Calu3 (cell line): ENCODE results near the gene B3GALNT2. TPM values are rescaled to one million over a fixed set of nuclear protein-coding genes. Genes with fewer than 3 reads are reported as not detected.

Experiments
- BruUV-seq: library from RNA; stranded (reverse); fragments of 400-500 nt; replicated peaks from 2 replicates; lab custom pipeline; 2021; lab: Mats Ljungman, UMichigan
- CTCF ChIA-PET: fragments of 300-600 bp; sonication (Branson Sonifier 250); formaldehyde crosslinking; loops from one replicate; lab custom pipeline; 2022; ENCODE audit warnings: antibody characterized with exemption; lab: Charles Lee
- DNase-seq: peaks from one replicate; pipeline ENCODE4 v3.0.0; 2022
- H3K27ac Mint-ChIP-seq: one replicate; pipeline ENCODE4 v1.8.0; 2022; ENCODE audit warnings: mixed read lengths; ENCODE audit not compliant: unreplicated experiment
- H3K27me3 Mint-ChIP-seq: one replicate; pipeline ENCODE4 v1.8.0; 2022; ENCODE audit warnings: mixed read lengths; ENCODE audit not compliant: unreplicated experiment
- H3K36me3 Mint-ChIP-seq: one replicate; pipeline ENCODE4 v1.8.0; 2022; ENCODE audit warnings: mild to moderate bottlenecking, moderate library complexity, mixed read lengths; ENCODE audit not compliant: insufficient read depth, unreplicated experiment
- H3K4me1 Mint-ChIP-seq: one replicate; pipeline ENCODE4 v1.8.0; 2022; ENCODE audit warnings: mild to moderate bottlenecking, low read depth, mixed read lengths; ENCODE audit not compliant: unreplicated experiment
- H3K4me3 Mint-ChIP-seq: one replicate; pipeline ENCODE4 v1.8.0; 2022; ENCODE audit warnings: mild to moderate bottlenecking, low read depth, moderate library complexity, mixed read lengths; ENCODE audit not compliant: unreplicated experiment
- H3K9me3 Mint-ChIP-seq: one replicate; pipeline ENCODE4 v1.8.0; 2022; ENCODE audit warnings: low read depth, mixed read lengths; ENCODE audit not compliant: unreplicated experiment
- intact Hi-C: fragments of 100-400 bp; cut with micrococcal nuclease; formaldehyde crosslinking; loops from one replicate; pipeline ENCODE4 v1.10.0; 2022; ENCODE audit not compliant: unreplicated experiment
- total RNA-seq: library from RNA; stranded (reverse); gene quantifications from 2 replicates; pipeline ENCODE4 v1.2.3, GENCODE V29; 2022
- TF ChIP-seq, protein P1 (sequence below): fragments of 200-600 bp; IDR thresholded peaks from one replicate; pipeline ENCODE4 v1.8.0; 2022; ENCODE audit warnings: antibody characterized with exemption; ENCODE audit not compliant: unreplicated experiment

The B3GALNT2 gene
- total RNA-seq, 1 experiment from 2014 or later = 35.3 TPM

DNA sequence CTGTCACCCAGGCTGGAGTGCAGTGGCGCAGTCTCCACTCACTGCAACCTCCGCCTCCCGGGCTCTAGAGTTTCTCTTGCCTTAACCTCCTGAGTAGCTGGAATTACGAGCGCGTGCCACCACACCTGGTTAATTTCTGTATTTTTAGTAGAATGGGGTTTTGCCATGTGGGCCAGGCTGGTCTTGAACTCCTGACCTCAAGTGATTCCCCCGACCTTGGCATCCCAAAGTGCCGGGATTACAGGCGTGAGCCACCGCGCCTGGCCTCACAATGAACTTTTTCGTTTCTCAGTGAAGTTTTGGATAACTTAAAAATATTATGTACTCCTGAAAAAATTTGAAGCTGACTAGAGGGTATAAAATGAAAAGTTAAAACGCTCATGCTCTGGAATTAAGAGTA is 77.6 kb downstream of the B3GALNT2 start:
- BruUV-seq = no TSS peak
- no peak overlapping the region for H3K4me3 Mint-ChIP-seq
- TF ChIP-seq, protein P1, sequence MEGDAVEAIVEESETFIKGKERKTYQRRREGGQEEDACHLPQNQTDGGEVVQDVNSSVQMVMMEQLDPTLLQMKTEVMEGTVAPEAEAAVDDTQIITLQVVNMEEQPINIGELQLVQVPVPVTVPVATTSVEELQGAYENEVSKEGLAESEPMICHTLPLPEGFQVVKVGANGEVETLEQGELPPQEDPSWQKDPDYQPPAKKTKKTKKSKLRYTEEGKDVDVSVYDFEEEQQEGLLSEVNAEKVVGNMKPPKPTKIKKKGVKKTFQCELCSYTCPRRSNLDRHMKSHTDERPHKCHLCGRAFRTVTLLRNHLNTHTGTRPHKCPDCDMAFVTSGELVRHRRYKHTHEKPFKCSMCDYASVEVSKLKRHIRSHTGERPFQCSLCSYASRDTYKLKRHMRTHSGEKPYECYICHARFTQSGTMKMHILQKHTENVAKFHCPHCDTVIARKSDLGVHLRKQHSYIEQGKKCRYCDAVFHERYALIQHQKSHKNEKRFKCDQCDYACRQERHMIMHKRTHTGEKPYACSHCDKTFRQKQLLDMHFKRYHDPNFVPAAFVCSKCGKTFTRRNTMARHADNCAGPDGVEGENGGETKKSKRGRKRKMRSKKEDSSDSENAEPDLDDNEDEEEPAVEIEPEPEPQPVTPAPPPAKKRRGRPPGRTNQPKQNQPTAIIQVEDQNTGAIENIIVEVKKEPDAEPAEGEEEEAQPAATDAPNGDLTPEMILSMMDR = no peak
- intact Hi-C loops = no loop called here
- no peaks in the 10 kb centered on the region for H3K36me3 Mint-ChIP-seq
- CTCF ChIA-PET = interaction anchor here (0.6 kb wide), 1 partner anchor 150 kb away, joined by 6 read pairs; no protein-coding TSS in a partner anchor
- no peaks in the 10 kb centered on the region for H3K4me1 Mint-ChIP-seq
- H3K27ac Mint-ChIP-seq = no peak overlapping the region
- DNase-seq = no peak
- H3K9me3 Mint-ChIP-seq = no peaks in the 10 kb centered on the region
- no peaks in the 10 kb centered on the region for H3K27me3 Mint-ChIP-seq

DNA sequence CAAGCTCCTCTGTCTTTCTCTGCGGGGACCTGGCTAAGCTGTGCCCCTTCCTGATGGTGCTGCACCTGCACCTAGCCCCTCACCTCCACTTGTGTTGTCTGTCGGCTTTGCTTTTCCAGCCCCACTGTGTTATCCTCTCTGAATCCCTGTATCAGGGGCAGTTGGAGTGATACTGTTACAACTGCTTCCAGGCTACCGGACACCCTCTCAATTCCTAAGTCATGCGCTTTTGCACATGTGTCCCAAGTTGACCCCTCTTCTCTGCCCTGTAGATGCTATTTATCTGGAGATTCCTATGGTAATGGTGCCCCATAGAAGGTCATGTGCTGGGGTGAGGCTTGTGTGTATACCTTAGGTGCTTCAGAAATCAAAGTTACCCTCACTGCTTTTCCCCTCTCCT is 78.1 kb downstream of the B3GALNT2 start:
- H3K4me3 Mint-ChIP-seq = no peak overlapping the region
- no peaks in the 10 kb centered on the region for H3K36me3 Mint-ChIP-seq
- intact Hi-C loops = no loop called here
- H3K9me3 Mint-ChIP-seq = no peaks in the 10 kb centered on the region
- no peak overlapping the region for H3K27ac Mint-ChIP-seq
- H3K27me3 Mint-ChIP-seq = no peaks in the 10 kb centered on the region
- no peak for DNase-seq
- CTCF ChIA-PET = no interaction called here
- no peaks in the 10 kb centered on the region for H3K4me1 Mint-ChIP-seq
- no TSS peak for BruUV-seq
- TF ChIP-seq, protein P1 = no peak

DNA sequence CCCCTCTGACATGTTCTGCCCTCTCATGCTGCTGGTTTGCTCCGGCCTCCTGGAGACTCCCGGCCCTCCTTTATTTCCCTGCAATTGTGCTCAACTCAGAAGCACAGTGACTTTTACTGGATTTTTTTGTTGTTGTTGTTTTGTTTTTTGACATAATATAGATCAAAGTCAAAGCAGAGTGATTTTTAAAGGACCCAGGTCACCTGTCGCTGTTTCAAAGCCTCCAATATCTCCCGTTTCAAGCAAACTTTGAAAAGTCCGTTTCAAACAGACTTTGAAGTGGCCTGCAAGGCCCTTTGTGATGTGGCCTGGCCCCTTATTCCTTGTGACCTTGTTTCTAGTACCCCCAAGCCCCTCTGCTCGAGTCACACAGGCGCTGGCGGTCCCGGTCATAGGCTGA is 78.9 kb downstream of the B3GALNT2 start:
- Mint-ChIP-seq H3K36me3 (no peaks in the 10 kb centered on the region), H3K27ac (no peak overlapping the region), H3K27me3 (no peaks in the 10 kb centered on the region), H3K4me1 (no peaks in the 10 kb centered on the region), H3K4me3 (no peak overlapping the region), H3K9me3 (no peaks in the 10 kb centered on the region)
- CTCF ChIA-PET = no interaction called here
- intact Hi-C loops = no loop called here
- BruUV-seq = no TSS peak
- DNase-seq = no peak
- TF ChIP-seq, protein P1 = no peak

DNA sequence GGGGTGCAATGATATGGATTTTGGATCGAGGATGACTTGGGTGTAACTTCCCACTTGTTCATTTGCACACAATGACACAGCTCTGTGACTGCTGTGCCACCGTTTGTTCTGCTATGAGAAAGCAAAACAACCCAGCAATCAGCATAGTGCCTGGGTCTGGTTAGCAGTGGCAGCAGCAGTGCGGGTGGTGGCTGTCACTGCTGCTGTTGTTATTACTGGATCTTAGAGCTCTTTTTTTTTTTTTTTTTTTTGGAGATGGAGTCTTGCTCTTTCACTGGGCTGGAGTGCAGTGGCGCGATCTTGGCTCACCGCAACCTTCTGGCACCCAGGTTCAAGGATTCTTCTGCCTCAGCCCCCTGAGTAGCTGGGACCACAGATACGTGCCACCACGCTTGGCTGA is 80.2 kb downstream of the B3GALNT2 start:
- H3K4me3 Mint-ChIP-seq = no peak overlapping the region
- H3K4me1 Mint-ChIP-seq = no peaks in the 10 kb centered on the region
- CTCF ChIA-PET = no interaction called here
- no peak for DNase-seq
- H3K27ac Mint-ChIP-seq = no peak overlapping the region
- TF ChIP-seq, protein P1 = no peak
- no peaks in the 10 kb centered on the region for H3K9me3 Mint-ChIP-seq
- intact Hi-C loops = no loop called here
- BruUV-seq = no TSS peak
- H3K36me3 Mint-ChIP-seq = no peaks in the 10 kb centered on the region
- no peaks in the 10 kb centered on the region for H3K27me3 Mint-ChIP-seq
